Tibial nerve (tissue), 4 donors: ENCODE data around the gene PARM1.

ENCODE experiments used
- CTCF ChIP-seq, 5 experiments: fragments of 200-600 bp in 3 of 5; fragments of 450-650 bp in 2 of 5; sonication (generic) in 3 of 5; IDR thresholded peaks; one replicate each; pipeline ENCODE4 v1.5.1; 2016 to 2019; ENCODE audit warnings: antibody characterized with exemption in 5 of 5, mild to moderate bottlenecking in 3 of 5, moderate library complexity in 2 of 5
- EP300 ChIP-seq, 2 donors: sonication (generic); formaldehyde crosslinking; IDR thresholded peaks; one replicate each; pipeline ENCODE4 v1.6.1; 2017; ENCODE audit warnings: antibody characterized with exemption in 2 of 2, mild to moderate bottlenecking in 1 of 2
- POLR2A ChIP-seq, 2 donors: fragments of 450-650 bp; IDR thresholded peaks; one replicate each; pipeline ENCODE4 v1.6.1; 2017; ENCODE audit warnings: antibody characterized with exemption in 2 of 2, mild to moderate bottlenecking in 2 of 2, moderate library complexity in 2 of 2

GRCh38 chr4:75009138-75009537 lies 76.2 kb downstream of the PARM1 start:
- TF ChIP-seq CTCF (IDR thresholded peaks at IDR 0.05) (no peak), POLR2A (IDR thresholded peaks at IDR 0.05) (no peak), EP300 (IDR thresholded peaks at IDR 0.05) (no peak)
